A549 (cell line): ENCODE results near the gene KRAS. TPM values are rescaled to one million over a fixed set of nuclear protein-coding genes. Genes with fewer than 3 reads are reported as not detected.

Source experiments
- ATAC-seq, 2 experiments: fragments of 200-7000 bp in 1 of 2; fragments of >200 bp in 1 of 2; cut with Nextera tagmentation in 1 of 2; cut with Tn5 transposase in 1 of 2; 3 replicates each; pipeline versions ENCODE4 v1.8.0 to v1.9.1; 2018 to 2020; ENCODE audit warnings: mild to moderate bottlenecking in 1 of 2, moderate library complexity in 1 of 2
- CTCF ChIA-PET: fragments of 300-600 bp; sonication (Branson Sonifier 250); formaldehyde crosslinking; extraction: SDS; loops from one replicate; lab custom pipeline; 2021; ENCODE audit warnings: antibody characterized with exemption, inconsistent platforms; lab: Yijun Ruan, JAX
- POLR2A ChIA-PET: fragments of 350-600 bp; formaldehyde crosslinking; extraction: SDS; loops from one replicate; lab custom pipeline; 2021; ENCODE audit warnings: antibody characterized with exemption, inconsistent platforms; lab: Yijun Ruan, JAX
- DNase-seq, 2 experiments: peaks; one replicate each; pipeline versions ENCODE4 v3.0.0 to v3.0.0-alpha.2; 2011 to 2016; ENCODE audit warnings: low read depth in 1 of 2, low spot score in 1 of 2
- FAIRE-seq: peaks from 2 replicates; lab custom pipeline; 2011; peaks lifted over from hg19 to GRCh38; lab: Jason Lieb, UNC
- H3K27ac ChIP-seq, 2 experiments: fragments of >200 bp; sonication (Bioruptor Twin); formaldehyde crosslinking; 3 replicates each; pipeline ENCODE4 v1.5.1; 2016 to 2017
- H3K4me1 ChIP-seq: fragments of >200 bp; sonication (Bioruptor Twin); formaldehyde crosslinking; 3 replicates; pipeline ENCODE4 v1.6.1; 2016
- H3K4me2 ChIP-seq: fragments of >200 bp; sonication (Bioruptor Twin); formaldehyde crosslinking; 3 replicates; pipeline ENCODE4 v1.6.1; 2016
- H3K4me3 ChIP-seq: fragments of >200 bp; sonication (Bioruptor Twin); formaldehyde crosslinking; 3 replicates; pipeline ENCODE4 v1.5.1; 2016
- H3K9me3 ChIP-seq: fragments of >200 bp; sonication (Bioruptor Twin); formaldehyde crosslinking; 3 replicates; pipeline ENCODE4 v1.6.1; 2016
- CBX2 ChIP-seq: fragments of 200-600 bp; sonication (generic); IDR thresholded peaks from 2 replicates; pipeline ENCODE4 v1.6.1; 2016; ENCODE audit warnings: low read depth, mild to moderate bottlenecking, borderline replicate concordance
- CBX8 ChIP-seq: fragments of 200-600 bp; sonication (generic); IDR thresholded peaks from 2 replicates; pipeline ENCODE4 v1.6.1; 2016
- CHD4 ChIP-seq: fragments of 200-600 bp; sonication (generic); IDR thresholded peaks from 2 replicates; pipeline ENCODE4 v1.6.1; 2016; ENCODE audit warnings: antibody characterized with exemption, mild to moderate bottlenecking, borderline replicate concordance
- E2F6 ChIP-seq: IDR thresholded peaks from 2 replicates; pipeline ENCODE4 v1.6.1; 2012; ENCODE audit warnings: low read depth, borderline replicate concordance
- EHF ChIP-seq: fragments of 250-450 bp; sonication (Bioruptor Pico); IDR thresholded peaks from 2 replicates; pipeline ENCODE4 v1.5.0; 2020; ENCODE audit warnings: mild to moderate bottlenecking
- EHMT2 ChIP-seq: fragments of 200-600 bp; sonication (generic); IDR thresholded peaks from 2 replicates; pipeline ENCODE4 v1.6.1; 2016; ENCODE audit warnings: antibody characterized with exemption, low read depth, mild to moderate bottlenecking, moderate library complexity
- ELK1 ChIP-seq: fragments of 150-350 bp; IDR thresholded peaks from 2 replicates; pipeline ENCODE4 v1.6.1; 2014; ENCODE audit warnings: low read depth, mild to moderate bottlenecking, low read length
- ESRRA ChIP-seq: fragments of 150-350 bp; IDR thresholded peaks from 2 replicates; pipeline ENCODE4 v1.6.1; 2014; ENCODE audit warnings: mild to moderate bottlenecking, low read length, borderline replicate concordance
- HDAC2 ChIP-seq: fragments of 200-600 bp; sonication (generic); IDR thresholded peaks from 2 replicates; pipeline ENCODE4 v1.6.1; 2016
- HEYL ChIP-seq: fragments of 250-450 bp; sonication (Bioruptor Pico); IDR thresholded peaks from 2 replicates; pipeline ENCODE4 v1.8.0; 2021; ENCODE audit warnings: mild to moderate bottlenecking, moderate library complexity
- HMGXB4 ChIP-seq: fragments of 250-450 bp; sonication (Bioruptor Pico); IDR thresholded peaks from 2 replicates; pipeline ENCODE4 v1.5.0; 2021; ENCODE audit warnings: mild to moderate bottlenecking, moderate library complexity, borderline replicate concordance
- HOXB13 ChIP-seq: fragments of 250-450 bp; sonication (Bioruptor Pico); IDR thresholded peaks from 2 replicates; pipeline ENCODE4 v1.5.0; 2020; ENCODE audit warnings: low read depth, mild to moderate bottlenecking, moderate library complexity
- KDM1A ChIP-seq: fragments of 200-600 bp; sonication (generic); IDR thresholded peaks from 2 replicates; pipeline ENCODE4 v1.6.1; 2016; ENCODE audit warnings: low read depth, mild to moderate bottlenecking
- MAFK ChIP-seq: fragments of 450-650 bp; IDR thresholded peaks from 2 replicates; pipeline ENCODE4 v1.6.1; 2014; ENCODE audit not compliant: partially characterized antibody
- MAZ ChIP-seq: fragments of 150-350 bp; IDR thresholded peaks from 2 replicates; pipeline ENCODE4 v1.6.1; 2014; ENCODE audit warnings: antibody characterized with exemption, low read depth, low read length, borderline replicate concordance
- MYC ChIP-seq: IDR thresholded peaks from 2 replicates; pipeline ENCODE4 v1.6.1; 2012; ENCODE audit warnings: mild to moderate bottlenecking, inconsistent platforms, low read length, improper control_type of control experiment, borderline replicate concordance
- POLR2AphosphoS2 ChIP-seq: conservative IDR thresholded peaks from 2 replicates; pipeline ENCODE4 v1.6.1; 2012; ENCODE audit warnings: low read length, improper control_type of control experiment, inconsistent platforms
- RCOR1 ChIP-seq: fragments of 150-350 bp; IDR thresholded peaks from 2 replicates; pipeline ENCODE4 v1.6.1; 2014; ENCODE audit warnings: antibody characterized with exemption, low read length, low read depth
- RFX5 ChIP-seq: fragments of 450-650 bp; IDR thresholded peaks from 2 replicates; pipeline ENCODE4 v1.7.1; 2014; ENCODE audit warnings: antibody characterized with exemption, mild to moderate bottlenecking, moderate library complexity
- SREBF2 ChIP-seq: fragments of 450-650 bp; IDR thresholded peaks from 2 replicates; pipeline ENCODE4 v1.6.1; 2014; ENCODE audit warnings: mild to moderate bottlenecking, moderate library complexity
- TP53 ChIP-seq: fragments of 250-450 bp; sonication (Bioruptor Pico); IDR thresholded peaks from 2 replicates; pipeline ENCODE4 v1.5.0; 2021; ENCODE audit warnings: mild to moderate bottlenecking, moderate library complexity
- USF2 ChIP-seq: fragments of 450-650 bp; IDR thresholded peaks from 2 replicates; pipeline ENCODE4 v1.6.1; 2014; ENCODE audit warnings: antibody characterized with exemption
- ZNF302 ChIP-seq: fragments of 250-450 bp; sonication (Bioruptor Pico); IDR thresholded peaks from 2 replicates; pipeline ENCODE4 v1.9.0; 2021; ENCODE audit warnings: inconsistent platforms, mild to moderate bottlenecking, moderate library complexity
- ZSCAN20 ChIP-seq: fragments of 250-450 bp; sonication (Bioruptor Pico); IDR thresholded peaks from 2 replicates; pipeline ENCODE4 v1.8.0; 2022; ENCODE audit warnings: mild to moderate bottlenecking, moderate library complexity
- WGBS: methylation state at CpG from one replicate; pipeline ENCODE4 v1.1.6; 2017; ENCODE audit errors: missing lambda C conversion rate; 5-methylcytosine and 5-hydroxymethylcytosine counted together
- polyA plus RNA-seq, 4 experiments: library from polyadenylated mRNA; depleted of rRNA in 3 of 4; stranded (reverse); fragments of >200 nt; fragmentation: RNase III in 1 of 4; extraction: RNeasy Plus Mini Kit Qiagen cat#74134 plus additional on column Dnase treatment in 1 of 4; gene quantifications; 2 replicates in 3 of 4; 3 replicates in 1 of 4; pipeline ENCODE4 v1.2.3, GENCODE V29; 2011 to 2017
- TF ChIP-seq, protein P1 (sequence below): fragments of >200 bp; sonication (Bioruptor Twin); formaldehyde crosslinking; IDR thresholded peaks from 3 replicates; pipeline ENCODE4 v1.5.1; 2016

Gene KRAS
- polyA plus RNA-seq, 2 of the 4 experiments (the other 2 are of a cell fraction), result 16.5 to 38.4 TPM

GRCh38 chr12:25271486-25272098, 20.9 kb upstream of the KRAS start:
- WGBS, result 50% methylated on average over 4 of the region's 4 CpGs
- H3K4me2 ChIP-seq, result no peak overlapping the region
- no peak for TF ChIP-seq CBX8
- no peak for TF ChIP-seq EHMT2
- TF ChIP-seq MYC, result no peak
- no peak for TF ChIP-seq KDM1A
- no peak for TF ChIP-seq MAFK
- peaks cover 15% of the 10 kb centered on the region for H3K4me1 ChIP-seq
- no peak for FAIRE-seq
- CTCF ChIA-PET, result interaction anchor here (1.5 kb wide), 1 partner anchor 758 kb away, joined by 3 read pairs; no protein-coding TSS in a partner anchor
- no peak for DNase-seq
- no peaks in the 10 kb centered on the region for H3K9me3 ChIP-seq
- POLR2A ChIA-PET, result no interaction called here
- no peak overlapping the region for H3K27ac ChIP-seq
- ATAC-seq, result no peak
- H3K4me3 ChIP-seq, result no peak overlapping the region

DNA sequence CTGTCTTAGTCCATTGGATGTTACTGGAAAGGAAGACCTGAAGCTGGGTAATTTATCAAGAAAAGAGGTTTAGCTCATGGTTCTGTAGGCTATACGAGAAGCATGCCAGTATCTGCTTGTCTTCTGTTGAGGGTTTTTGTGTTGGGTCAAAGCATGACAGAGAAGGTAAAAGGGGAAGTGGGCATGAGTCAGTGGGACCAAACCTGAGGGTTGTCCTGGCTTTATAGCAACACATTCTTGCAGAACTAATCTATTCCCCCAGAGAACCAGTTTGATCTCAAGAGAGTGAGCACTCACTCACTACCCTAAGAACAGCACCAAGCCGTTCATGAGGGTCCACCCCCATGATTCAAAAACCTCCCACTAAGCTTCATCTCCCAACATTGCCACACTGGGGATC, 19.0 kb upstream of the KRAS start:
- TF ChIP-seq CBX2, result no peak
- no peak for TF ChIP-seq HDAC2
- TF ChIP-seq MYC, result no peak
- Histone ChIP-seq H3K4me1 (no peaks in the 10 kb centered on the region), H3K27ac (no peak overlapping the region), H3K4me3 (no peak overlapping the region), H3K4me2 (no peak overlapping the region), H3K9me3 (no peaks in the 10 kb centered on the region)
- ATAC-seq, result no peak
- DNase-seq, result no peak
- CTCF ChIA-PET, result interaction anchor here (1.0 to 1.5 kb wide), 4 partner anchors 10 to 760 kb away, joined by 3 to 4 read pairs (median 3); no protein-coding TSS in a partner anchor
- POLR2A ChIA-PET, result no interaction called here
- no peak for FAIRE-seq
- 68% methylated on average over 2 of the region's 2 CpGs for WGBS

- Histone ChIP-seq H3K4me3 (no peak overlapping the region), H3K4me2 (no peak overlapping the region), H3K9me3 (no peaks in the 10 kb centered on the region), H3K4me1 (no peaks in the 10 kb centered on the region), H3K27ac (no peak overlapping the region)
- FAIRE-seq (no peak), DNase-seq (no peak), ATAC-seq (no peak)
- ChIA-PET CTCF (no interaction called here), POLR2A (no interaction called here)
- TF ChIP-seq ZSCAN20 (CRISPR knock-in tag) (no peak), ESRRA (no peak), ELK1 (no peak), RCOR1 (no peak), USF2 (no peak), EHMT2 (no peak), HOXB13 (CRISPR knock-in tag) (no peak), ZNF302 (CRISPR knock-in tag) (no peak), HMGXB4 (CRISPR knock-in tag) (no peak), RFX5 (no peak), HDAC2 (no peak), CHD4 (no peak), TP53 (CRISPR knock-in tag) (no peak), E2F6 (no peak), SREBF2 (no peak), EHF (CRISPR knock-in tag) (no peak), POLR2AphosphoS2 (no peak), MAZ (no peak), HEYL (no peak)
- TF ChIP-seq, protein P1, sequence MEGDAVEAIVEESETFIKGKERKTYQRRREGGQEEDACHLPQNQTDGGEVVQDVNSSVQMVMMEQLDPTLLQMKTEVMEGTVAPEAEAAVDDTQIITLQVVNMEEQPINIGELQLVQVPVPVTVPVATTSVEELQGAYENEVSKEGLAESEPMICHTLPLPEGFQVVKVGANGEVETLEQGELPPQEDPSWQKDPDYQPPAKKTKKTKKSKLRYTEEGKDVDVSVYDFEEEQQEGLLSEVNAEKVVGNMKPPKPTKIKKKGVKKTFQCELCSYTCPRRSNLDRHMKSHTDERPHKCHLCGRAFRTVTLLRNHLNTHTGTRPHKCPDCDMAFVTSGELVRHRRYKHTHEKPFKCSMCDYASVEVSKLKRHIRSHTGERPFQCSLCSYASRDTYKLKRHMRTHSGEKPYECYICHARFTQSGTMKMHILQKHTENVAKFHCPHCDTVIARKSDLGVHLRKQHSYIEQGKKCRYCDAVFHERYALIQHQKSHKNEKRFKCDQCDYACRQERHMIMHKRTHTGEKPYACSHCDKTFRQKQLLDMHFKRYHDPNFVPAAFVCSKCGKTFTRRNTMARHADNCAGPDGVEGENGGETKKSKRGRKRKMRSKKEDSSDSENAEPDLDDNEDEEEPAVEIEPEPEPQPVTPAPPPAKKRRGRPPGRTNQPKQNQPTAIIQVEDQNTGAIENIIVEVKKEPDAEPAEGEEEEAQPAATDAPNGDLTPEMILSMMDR, result no peak
These were observed 15.8 kb upstream of the KRAS start for GRCh38 chr12:25266497-25266896.
